Fibroblast of mammary gland (primary cell): ENCODE measurements around the gene PTPRN.
A peak's percentile ranks its signal among the peaks of the same experiment; 100 is the strongest.
"Not testable (repeated sequence)": the region's sequence is repeated elsewhere in the genome, so short reads cannot be mapped to it uniquely, and the experiment has no call there.

Source experiments
- DNase-seq: peaks from one replicate; pipeline ENCODE4 v3.0.0-alpha.2; 2010; ENCODE audit warnings: low read depth
- H3K4me3 ChIP-seq: 2 replicates; pipeline ENCODE4 v1.5.1; 2011; ENCODE audit warnings: low read depth, mild to moderate bottlenecking, low read length, moderate library complexity; ENCODE audit not compliant: control insufficient read depth
- CTCF ChIP-seq: conservative IDR thresholded peaks from 2 replicates; pipeline ENCODE4 v1.5.1; 2011; ENCODE audit warnings: low read depth, low read length, inconsistent platforms; ENCODE audit not compliant: control insufficient read depth, insufficient read depth

Gene PTPRN

DNA sequence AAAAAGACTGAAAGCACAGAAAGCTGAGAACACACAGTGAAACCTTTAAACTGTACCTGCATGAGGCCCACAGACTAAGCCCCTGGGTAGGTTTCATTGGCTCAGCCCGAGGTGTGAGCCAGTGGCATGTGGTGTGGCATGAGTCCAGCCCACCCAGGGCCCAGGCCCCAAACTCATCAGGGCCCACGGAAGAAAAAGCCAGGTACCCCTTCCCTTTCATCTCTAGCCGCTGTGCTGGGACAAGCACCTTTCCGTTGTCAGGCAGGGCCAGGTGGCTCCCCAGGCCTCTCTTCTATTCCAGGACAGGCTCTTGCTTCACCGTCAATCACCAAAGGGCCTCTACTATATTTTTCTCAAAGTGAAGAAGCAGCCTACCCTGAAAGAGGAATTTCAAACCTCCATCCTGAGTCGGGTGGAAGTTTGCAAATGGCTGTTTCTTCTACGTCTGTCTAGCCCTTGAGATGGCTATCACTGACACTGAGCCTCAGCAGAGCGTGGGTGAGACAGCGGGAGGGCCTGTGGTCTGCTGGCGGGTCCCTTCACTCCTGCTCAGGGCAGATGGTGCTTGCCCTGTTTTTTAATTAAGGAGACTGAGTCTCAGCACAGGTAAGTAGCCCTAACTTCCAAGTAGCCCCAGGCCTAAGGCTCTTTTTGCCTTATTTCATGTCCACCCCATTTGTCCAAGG, 21.5 kb downstream of the PTPRN start:
- no peak for DNase-seq
- no peak overlapping the region for H3K4me3 ChIP-seq
- TF ChIP-seq CTCF = no peak

GRCh38 chr2:219287116-219287440, 22.1 kb downstream of the PTPRN start:
- not testable (repeated sequence) for DNase-seq, H3K4me3 ChIP-seq

DNA sequence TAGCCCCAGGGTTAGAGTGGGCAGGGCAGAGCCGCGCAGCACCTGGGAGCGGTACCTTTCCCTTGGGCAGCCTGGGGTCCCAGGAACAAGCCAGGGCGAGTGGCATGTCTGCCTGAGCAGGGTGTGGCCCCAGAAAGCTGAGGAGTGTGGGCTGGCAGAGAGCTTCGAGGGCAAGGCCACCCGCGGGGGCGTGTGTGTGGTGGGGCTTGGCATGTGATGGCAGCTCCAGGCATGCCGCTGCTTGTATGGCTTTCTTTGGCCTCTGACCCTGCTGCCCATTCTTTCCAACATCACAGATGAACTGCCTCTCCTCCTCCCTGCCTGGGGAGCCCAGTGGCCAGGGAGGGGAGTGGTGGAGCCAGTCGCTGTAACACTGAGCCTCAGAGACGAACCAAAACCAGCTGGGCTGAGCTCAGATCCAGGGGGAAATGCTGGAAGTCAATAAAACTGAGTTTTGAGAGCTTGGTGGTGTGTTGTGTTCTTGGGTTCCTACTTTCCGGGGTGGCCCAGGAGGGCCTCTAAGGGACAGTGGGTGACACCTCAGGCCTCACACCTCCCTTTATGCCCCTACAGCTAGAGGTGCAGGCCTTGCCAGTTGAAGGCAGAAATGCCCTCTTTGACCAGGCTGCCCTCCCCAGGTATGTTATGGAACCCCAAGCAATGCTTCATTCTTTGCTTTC, 22.6 kb downstream of the PTPRN start:
- H3K4me3 ChIP-seq = no peak overlapping the region
- peak; percentile 27 for DNase-seq
- no peak for TF ChIP-seq CTCF

- H3K4me3 ChIP-seq = no peak overlapping the region
- TF ChIP-seq CTCF = no peak
- peak; percentile 81 for DNase-seq
Observed at GRCh38 chr2:219285894-219286425, 23.2 kb downstream of the PTPRN start.

DNA sequence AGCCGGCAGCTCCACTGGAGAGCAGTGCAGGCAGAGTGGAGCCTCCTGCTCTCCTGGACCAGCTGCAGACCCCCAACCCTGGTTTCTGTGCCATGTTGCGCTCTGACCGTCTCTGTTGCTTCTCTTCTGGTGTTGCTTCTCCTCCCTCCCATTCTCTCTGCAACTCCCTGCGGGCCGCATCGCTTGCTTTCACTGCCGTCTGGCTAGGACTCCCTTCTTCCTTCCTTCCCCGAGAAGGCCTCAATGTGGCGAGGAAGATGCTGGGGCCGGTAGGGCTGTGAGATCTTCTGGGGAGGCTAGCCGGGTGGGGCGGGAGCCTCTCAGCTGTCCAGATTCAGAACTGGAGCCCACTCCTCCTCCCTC, 23.8 kb downstream of the PTPRN start:
- no peak overlapping the region for H3K4me3 ChIP-seq
- no peak for DNase-seq
- no peak for TF ChIP-seq CTCF

GRCh38 chr2:219284501-219285372, 24.5 kb downstream of the PTPRN start:
- no peak for TF ChIP-seq CTCF
- DNase-seq = peak; percentile 58
- no peak overlapping the region for H3K4me3 ChIP-seq

DNA sequence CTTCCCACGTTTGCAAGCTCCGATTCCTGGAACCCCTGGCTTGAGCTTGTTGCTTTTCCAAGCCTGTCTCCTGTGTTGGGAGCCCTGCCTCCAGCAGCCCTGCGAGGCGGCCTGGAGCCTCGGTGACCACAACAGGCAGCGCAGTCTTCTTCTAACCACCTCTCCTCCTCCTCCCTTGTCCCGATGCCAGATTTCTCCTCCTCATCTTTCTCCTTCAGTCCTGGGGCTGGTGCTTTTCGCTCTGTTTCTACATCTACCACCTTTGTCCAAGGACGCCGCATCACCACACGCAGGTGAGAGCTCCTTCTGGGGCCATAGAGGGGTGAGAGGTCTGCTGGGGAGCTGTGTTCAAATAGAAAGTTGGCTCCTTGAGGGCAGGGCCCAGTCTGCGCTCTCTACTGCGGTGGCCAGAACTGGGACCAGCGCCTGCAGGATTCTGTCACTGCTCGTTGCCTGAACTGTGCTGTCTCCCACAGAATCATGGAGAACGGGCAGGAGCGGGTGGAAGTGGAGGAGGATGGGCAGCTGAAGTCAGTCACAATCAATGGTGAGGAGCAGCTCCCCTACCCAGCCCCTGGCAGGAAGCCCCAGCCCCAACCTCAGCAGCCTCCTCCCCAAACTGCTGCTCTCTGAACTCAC, 26.1 kb downstream of the PTPRN start:
- no peak for DNase-seq
- H3K4me3 ChIP-seq = no peak overlapping the region
- TF ChIP-seq CTCF = no peak
